GM12878 (cell line): ENCODE measurements around the gene MGMT. TPM values are rescaled to one million over a fixed set of nuclear protein-coding genes. Genes with fewer than 3 reads are reported as not detected.

Experiments
- ATAC-seq: fragments of 200-7000 bp; cut with Tn5 transposase; 3 replicates; pipeline ENCODE4 v1.9.1; 2020; ENCODE audit warnings: mild to moderate bottlenecking, moderate library complexity
- BruUV-seq: library from RNA; stranded (reverse); fragments of 400-500 nt; replicated peaks from 2 replicates; lab custom pipeline; 2021; lab: Mats Ljungman, UMichigan
- CTCF ChIA-PET: fragments of 300-600 bp; sonication (Branson Sonifier 250); formaldehyde crosslinking; extraction: SDS; loops from one replicate; lab custom pipeline; 2021; ENCODE audit warnings: inconsistent platforms; lab: Yijun Ruan, JAX
- POLR2A ChIA-PET: fragments of 350-600 bp; formaldehyde crosslinking; extraction: SDS; loops from one replicate; lab custom pipeline; 2021; ENCODE audit warnings: inconsistent platforms; lab: Charles Lee
- RAD21 ChIA-PET: fragments of 300-600 bp; sonication (Branson Sonifier 250); formaldehyde crosslinking; loops from one replicate; lab custom pipeline; 2023; ENCODE audit warnings: antibody characterized with exemption; ENCODE audit not compliant: unreplicated experiment; lab: Charles Lee
- SMC1A ChIA-PET: fragments of 300-600 bp; sonication (Branson Sonifier 250); formaldehyde crosslinking; loops from one replicate; lab custom pipeline; 2023; ENCODE audit not compliant: unreplicated experiment, uncharacterized antibody; lab: Charles Lee
- DNase-seq: peaks from one replicate; pipeline ENCODE4 v3.0.0-alpha.2; 2011; ENCODE audit warnings: low read depth, low spot score
- FAIRE-seq: peaks from 3 replicates; lab custom pipeline; 2011; peaks lifted over from hg19 to GRCh38; lab: Jason Lieb, UNC
- H2AFZ ChIP-seq: 2 replicates; pipeline ENCODE4 v1.6.0; 2011; ENCODE audit warnings: low read depth, low read length, control low read depth; ENCODE audit not compliant: control insufficient read depth
- H3K27ac ChIP-seq: 2 replicates; pipeline ENCODE4 v1.5.1; 2011; ENCODE audit warnings: control low read depth; ENCODE audit not compliant: control insufficient read depth, insufficient read depth
- H3K27me3 ChIP-seq, 2 experiments: replicated peaks in 1 of 2; 2 replicates each; pipeline versions ENCODE4 v1.6.0 to v1.6.1; 2011; ENCODE audit warnings: low read length in 1 of 2; ENCODE audit not compliant: control insufficient read depth in 2 of 2, insufficient read depth in 2 of 2
- H3K36me3 ChIP-seq, 2 experiments: 2 replicates each; pipeline ENCODE4 v1.5.1; 2011; ENCODE audit warnings: low read length in 1 of 2; ENCODE audit not compliant: control insufficient read depth in 2 of 2, insufficient read depth in 2 of 2
- H3K4me1 ChIP-seq: 2 replicates; pipeline ENCODE4 v1.6.1; 2011; ENCODE audit warnings: mild to moderate bottlenecking, low read length, moderate library complexity, mixed read lengths; ENCODE audit not compliant: control insufficient read depth, insufficient read depth
- H3K4me2 ChIP-seq: 2 replicates; pipeline ENCODE4 v1.6.0; 2011; ENCODE audit warnings: control low read depth; ENCODE audit not compliant: control insufficient read depth, insufficient read depth
- H3K4me3 ChIP-seq: fragments of 200-600 bp; sonication (generic); 2 replicates; pipeline ENCODE4 v1.5.1; 2016
- H3K79me2 ChIP-seq: 2 replicates; pipeline ENCODE4 v1.6.0; 2011; ENCODE audit warnings: low read length; ENCODE audit not compliant: control insufficient read depth, insufficient read depth
- H3K9ac ChIP-seq: 2 replicates; pipeline ENCODE4 v1.8.0; 2011; ENCODE audit warnings: low read length, control low read depth, mixed read lengths; ENCODE audit not compliant: control insufficient read depth, insufficient read depth
- H3K9me3 ChIP-seq: replicated peaks from 3 replicates; pipeline ENCODE4 v1.5.1; 2011; ENCODE audit warnings: mild to moderate bottlenecking, low read length; ENCODE audit not compliant: control insufficient read depth, insufficient read depth
- H4K20me1 ChIP-seq: 2 replicates; pipeline ENCODE4 v1.6.0; 2011; ENCODE audit not compliant: control insufficient read depth, insufficient read depth
- BACH1 ChIP-seq: fragments of 450-650 bp; IDR thresholded peaks from 2 replicates; pipeline ENCODE4 v1.6.1; 2017; ENCODE audit warnings: mild to moderate bottlenecking, borderline replicate concordance
- CREB1 ChIP-seq: IDR thresholded peaks from 2 replicates; pipeline ENCODE4 v1.6.1; 2012; ENCODE audit warnings: low read depth, mild to moderate bottlenecking, inconsistent platforms
- IRF3 ChIP-seq: fragments of 450-650 bp; IDR thresholded peaks from 2 replicates; pipeline ENCODE4 v1.6.1; 2014; ENCODE audit warnings: mild to moderate bottlenecking
- MTA2 ChIP-seq: fragments of 450-650 bp; IDR thresholded peaks from 2 replicates; pipeline ENCODE4 v1.6.1; 2016; ENCODE audit warnings: low read depth, mild to moderate bottlenecking, moderate library complexity
- PAX8 ChIP-seq: fragments of 450-650 bp; IDR thresholded peaks from 2 replicates; pipeline ENCODE4 v1.6.1; 2017; ENCODE audit warnings: mild to moderate bottlenecking, moderate library complexity
- RELB ChIP-seq: fragments of 450-650 bp; IDR thresholded peaks from 2 replicates; pipeline ENCODE4 v1.6.1; 2017; ENCODE audit warnings: low read depth, mild to moderate bottlenecking, moderate library complexity
- RFX5 ChIP-seq: IDR thresholded peaks from 2 replicates; pipeline ENCODE4 v1.6.1; 2011; ENCODE audit warnings: low read depth, low read length, improper control_type of control experiment
- TAF1 ChIP-seq: IDR thresholded peaks from 2 replicates; pipeline ENCODE4 v1.6.1; 2011; ENCODE audit warnings: mild to moderate bottlenecking, low read depth, low read length, borderline replicate concordance
- WGBS: methylation state at CpG from one replicate; pipeline ENCODE4 v1.1.6; 2016; ENCODE audit warnings: low lambda C conversion rate; ENCODE audit not compliant: insufficient replicate concordance, insufficient coverage; ENCODE audit errors: missing lambda C conversion rate; 5-methylcytosine and 5-hydroxymethylcytosine counted together
- in situ Hi-C: fragments of 300-500 bp; cut with MboI; formaldehyde crosslinking; loops from 9 replicates; pipeline ENCODE4 v1.14.3; 2018; ENCODE audit warnings: mixed read lengths
- intact Hi-C: fragments of 100-400 bp; cut with micrococcal nuclease; formaldehyde crosslinking; loops from one replicate; pipeline ENCODE4 v1.14.2; 2022; ENCODE audit not compliant: unreplicated experiment
- polyA plus RNA-seq, 11 experiments: library from polyadenylated mRNA; depleted of rRNA in 4 of 11; unstranded in 6 of 11; stranded (reverse) in 5 of 11; fragments of >200 nt; fragmentation: Nextera tagmentation in 4 of 11; fragmentation: Illumina TruSeq in 1 of 11; extraction: Ambion mirVana in 4 of 11; extraction: Trizol in 1 of 11; gene quantifications; 1 replicate in 1 of 11; 2 replicates in 10 of 11; pipeline versions ENCODE4 v1.2.1 to v1.2.3, GENCODE V29; 2011 to 2016; ENCODE audit warnings: inconsistent platforms in 2 of 11, missing spikeins in 2 of 11, low read depth in 1 of 11
- total RNA-seq, 4 experiments: library from RNA; depleted of rRNA in 3 of 4; stranded (reverse); fragments of >200 nt in 3 of 4; fragmentation: Illumina TruSeq in 1 of 4; extraction: Trizol in 1 of 4; gene quantifications; 2 replicates each; pipeline versions ENCODE4 v1.2.1 to v1.2.3, GENCODE V29; 2013 to 2021

MGMT gene
- total and polyA plus RNA-seq, 10 of the 15 experiments (the other 5 are each of a cell fraction or from before 2014, with no cell fraction given), result 0.16 to 24.2 (median 13.3) TPM

GRCh38 chr10:129768437-129769355, 301.7 kb downstream of the MGMT start:
- H3K4me1 ChIP-seq, result no peaks in the 10 kb centered on the region
- H2AFZ ChIP-seq, result no peak overlapping the region
- ATAC-seq (no peak), FAIRE-seq (no peak), DNase-seq (no peak)
- H3K9me3 ChIP-seq, result no peaks in the 10 kb centered on the region
- no peak overlapping the region for H3K27ac ChIP-seq
- POLR2A ChIA-PET, result no interaction called here
- no peaks in the 10 kb centered on the region for H3K79me2 ChIP-seq
- BruUV-seq, result no TSS peak
- no peak overlapping the region for H3K4me2 ChIP-seq
- RAD21 ChIA-PET, result no interaction called here
- H3K9ac ChIP-seq, result no peak overlapping the region
- H4K20me1 ChIP-seq, result no peaks in the 10 kb centered on the region
- in situ Hi-C loops (no loop called here), intact Hi-C loops (no loop called here)
- CTCF ChIA-PET, result no interaction called here
- no peaks in the 10 kb centered on the region; a peak in 1 of 4 replicates for H3K36me3 ChIP-seq
- no peaks in the 10 kb centered on the region for H3K27me3 ChIP-seq
- H3K4me3 ChIP-seq, result no peak overlapping the region
- SMC1A ChIA-PET, result no interaction called here
- 95% methylated on average over 38 of the region's 44 CpGs for WGBS
- TF ChIP-seq CREB1 (no peak), TAF1 (no peak), MTA2 (no peak), BACH1 (no peak)

- H3K36me3 ChIP-seq, result no peaks in the 10 kb centered on the region; a peak in 1 of 4 replicates
- whole genome bisulfite sequencing, result 86% methylated on average over 24 of the region's 24 CpGs
- ATAC-seq (no peak), DNase-seq (no peak), FAIRE-seq (no peak)
- H3K9ac ChIP-seq, result no peak overlapping the region
- CTCF ChIA-PET, result no interaction called here
- POLR2A ChIA-PET, result no interaction called here
- no peak overlapping the region for H3K4me3 ChIP-seq
- H3K9me3 ChIP-seq, result no peaks in the 10 kb centered on the region
- no peaks in the 10 kb centered on the region for H3K4me1 ChIP-seq
- in situ Hi-C loops, result no loop called here
- H3K27me3 ChIP-seq, result no peaks in the 10 kb centered on the region
- no peak overlapping the region for H2AFZ ChIP-seq
- no peak for TF ChIP-seq IRF3
- no peak for TF ChIP-seq RFX5
- no peak for TF ChIP-seq PAX8
- no peak for TF ChIP-seq RELB
- BruUV-seq, result no TSS peak
- SMC1A ChIA-PET, result no interaction called here
- intact Hi-C loops, result no loop called here
- H3K79me2 ChIP-seq, result no peaks in the 10 kb centered on the region
- H3K4me2 ChIP-seq, result no peak overlapping the region
- no peak overlapping the region for H3K27ac ChIP-seq
- RAD21 ChIA-PET, result no interaction called here
- H4K20me1 ChIP-seq, result no peaks in the 10 kb centered on the region
Measured at GRCh38 chr10:129769381-129770116, 302.5 kb downstream of the MGMT start.
